NT2/D1 (cell line): ENCODE results near the gene PROM1.

Source experiments
- DNase-seq: peaks from one replicate; pipeline ENCODE4 v3.0.0-alpha.2; 2011; ENCODE audit warnings: low read depth, low spot score
- H3K27me3 ChIP-seq: 2 replicates; pipeline ENCODE4 v1.6.0; 2011; ENCODE audit warnings: mild to moderate bottlenecking; ENCODE audit not compliant: insufficient read length, insufficient read depth
- H3K36me3 ChIP-seq: 2 replicates; pipeline ENCODE4 v1.6.1; 2011; ENCODE audit warnings: mild to moderate bottlenecking, low read length, mixed read lengths; ENCODE audit not compliant: insufficient read depth, insufficient read length
- H3K4me1 ChIP-seq: 2 replicates; pipeline ENCODE4 v1.5.1; 2011; ENCODE audit not compliant: insufficient read depth, insufficient read length
- H3K4me3 ChIP-seq: 2 replicates; pipeline ENCODE4 v1.5.1; 2011; ENCODE audit warnings: low read depth; ENCODE audit not compliant: insufficient read length
- H3K9ac ChIP-seq: 2 replicates; pipeline ENCODE4 v1.6.0; 2011; ENCODE audit warnings: low read depth; ENCODE audit not compliant: insufficient read length
- H3K9me3 ChIP-seq: 2 replicates; pipeline ENCODE4 v1.5.1; 2011; ENCODE audit warnings: mild to moderate bottlenecking, low read length; ENCODE audit not compliant: insufficient read depth
- SUZ12 ChIP-seq: IDR thresholded peaks from 2 replicates; pipeline ENCODE4 v1.6.1; 2011; ENCODE audit not compliant: insufficient read length, insufficient read depth; ENCODE audit errors: extremely low read depth
- YY1 ChIP-seq: IDR thresholded peaks from 2 replicates; pipeline ENCODE4 v1.6.1; 2011; ENCODE audit not compliant: insufficient read length, insufficient read depth
- ZNF274 ChIP-seq: IDR thresholded peaks from 2 replicates; pipeline ENCODE4 v1.6.1; 2011; ENCODE audit warnings: mild to moderate bottlenecking, low read depth, low read length

Gene PROM1

GRCh38 chr4:15929540-15929939, 154.3 kb downstream of the PROM1 start:
- H3K4me1 ChIP-seq, result no peaks in the 10 kb centered on the region
- no peaks in the 10 kb centered on the region for H3K9me3 ChIP-seq
- no peak overlapping the region for H3K4me3 ChIP-seq
- no peak overlapping the region for H3K9ac ChIP-seq
- TF ChIP-seq YY1, result no peak
- TF ChIP-seq SUZ12, result no peak
- no peak for TF ChIP-seq ZNF274
- no peaks in the 10 kb centered on the region for H3K36me3 ChIP-seq
- DNase-seq, result no peak
- no peaks in the 10 kb centered on the region for H3K27me3 ChIP-seq

GRCh38 chr4:15928883-15929282, 154.9 kb downstream of the PROM1 start:
- Histone ChIP-seq H3K4me1 (no peaks in the 10 kb centered on the region), H3K27me3 (no peaks in the 10 kb centered on the region), H3K9me3 (no peaks in the 10 kb centered on the region), H3K36me3 (no peaks in the 10 kb centered on the region), H3K4me3 (no peak overlapping the region), H3K9ac (no peak overlapping the region)
- no peak for TF ChIP-seq ZNF274
- no peak for TF ChIP-seq SUZ12
- TF ChIP-seq YY1, result no peak
- DNase-seq, result no peak

GRCh38 chr4:15926486-15926885, 157.3 kb downstream of the PROM1 start:
- Histone ChIP-seq H3K4me1 (no peaks in the 10 kb centered on the region), H3K9me3 (no peaks in the 10 kb centered on the region), H3K36me3 (no peaks in the 10 kb centered on the region), H3K9ac (no peak overlapping the region), H3K4me3 (no peak overlapping the region), H3K27me3 (no peaks in the 10 kb centered on the region)
- no peak for TF ChIP-seq YY1
- no peak for TF ChIP-seq SUZ12
- no peak for TF ChIP-seq ZNF274
- DNase-seq, result no peak

GRCh38 chr4:15925830-15926229, 158.0 kb downstream of the PROM1 start:
- Histone ChIP-seq H3K9ac (no peak overlapping the region), H3K4me3 (no peak overlapping the region), H3K27me3 (no peaks in the 10 kb centered on the region), H3K4me1 (no peaks in the 10 kb centered on the region), H3K36me3 (no peaks in the 10 kb centered on the region), H3K9me3 (no peaks in the 10 kb centered on the region)
- TF ChIP-seq ZNF274 (no peak), YY1 (no peak), SUZ12 (no peak)
- no peak for DNase-seq

- no peak overlapping the region for H3K9ac ChIP-seq
- no peaks in the 10 kb centered on the region for H3K4me1 ChIP-seq
These were observed 162.3 kb downstream of the PROM1 start for GRCh38 chr4:15921592-15921932.

GRCh38 chr4:15920723-15921591, 162.9 kb downstream of the PROM1 start:
- DNase-seq, result no peak
- no peaks in the 10 kb centered on the region for H3K27me3 ChIP-seq
- TF ChIP-seq SUZ12, result no peak
- TF ChIP-seq ZNF274, result no peak
- no peak for TF ChIP-seq YY1
- no peak overlapping the region for H3K9ac ChIP-seq
- no peaks in the 10 kb centered on the region for H3K4me1 ChIP-seq
- no peak overlapping the region for H3K4me3 ChIP-seq
- H3K36me3 ChIP-seq, result no peaks in the 10 kb centered on the region
- no peaks in the 10 kb centered on the region for H3K9me3 ChIP-seq

More at GRCh38 chr4:15921592-15921932, 162.3 kb downstream of the PROM1 start:
- Histone ChIP-seq H3K36me3 (no peaks in the 10 kb centered on the region), H3K9me3 (no peaks in the 10 kb centered on the region), H3K4me3 (no peak overlapping the region), H3K27me3 (no peaks in the 10 kb centered on the region)
- DNase-seq, result no peak
- no peak for TF ChIP-seq SUZ12
- no peak for TF ChIP-seq ZNF274
- TF ChIP-seq YY1, result no peak

GRCh38 chr4:15918484-15919129, 165.2 kb downstream of the PROM1 start:
- H3K9me3 ChIP-seq, result no peaks in the 10 kb centered on the region
- DNase-seq, result no peak
- no peak overlapping the region for H3K9ac ChIP-seq
- TF ChIP-seq ZNF274, result no peak
- no peak for TF ChIP-seq YY1
- no peak for TF ChIP-seq SUZ12
- no peaks in the 10 kb centered on the region for H3K4me1 ChIP-seq
- H3K36me3 ChIP-seq, result no peaks in the 10 kb centered on the region
- no peak overlapping the region for H3K4me3 ChIP-seq
- H3K27me3 ChIP-seq, result no peaks in the 10 kb centered on the region
